HepG2 (cell line): ENCODE measurements around the gene OGFOD3. TPM values are rescaled to one million over a fixed set of nuclear protein-coding genes. Genes with fewer than 3 reads are reported as not detected.

Experiments
- ARID4A ChIP-seq: sonication (generic); formaldehyde crosslinking; IDR thresholded peaks from 2 replicates; pipeline ENCODE4 v1.5.0; 2020; ENCODE audit warnings: mild to moderate bottlenecking, missing genetic modification reagents, borderline replicate concordance
- ATF7 ChIP-seq, 2 experiments: fragments of 450-650 bp in 1 of 2; sonication (generic) in 1 of 2; formaldehyde crosslinking in 1 of 2; IDR thresholded peaks; 2 replicates each; pipeline versions ENCODE4 v1.4.0 to v1.6.1; 2016 to 2020; ENCODE audit warnings: antibody characterized with exemption in 1 of 2, mild to moderate bottlenecking in 1 of 2, missing genetic modification reagents in 1 of 2
- FOXO1 ChIP-seq: sonication (generic); formaldehyde crosslinking; IDR thresholded peaks from 2 replicates; pipeline ENCODE4 v1.4.0; 2020; ENCODE audit warnings: missing genetic modification reagents
- GABPB1 ChIP-seq: IDR thresholded peaks from 2 replicates; pipeline ENCODE4 v1.6.1; 2016; ENCODE audit warnings: mild to moderate bottlenecking, missing genetic modification reagents, moderate library complexity, missing compliant biosample characterization
- IRF9 ChIP-seq: sonication (generic); formaldehyde crosslinking; IDR thresholded peaks from 2 replicates; pipeline ENCODE4 v1.8.0; 2022; ENCODE audit warnings: missing genetic modification reagents, mild to moderate bottlenecking, borderline replicate concordance
- KAT7 ChIP-seq: IDR thresholded peaks from 2 replicates; pipeline ENCODE4 v1.6.1; 2018; ENCODE audit warnings: borderline replicate concordance, missing compliant biosample characterization
- POLR2A ChIP-seq, 2 experiments: IDR thresholded peaks; 2 replicates each; pipeline ENCODE4 v1.6.1; 2011; ENCODE audit warnings: low read depth in 2 of 2, low read length in 2 of 2, mild to moderate bottlenecking in 1 of 2, moderate library complexity in 1 of 2; ENCODE audit not compliant: insufficient read depth in 1 of 2
- RAD21 ChIP-seq: fragments of 450-650 bp; formaldehyde crosslinking; IDR thresholded peaks from 2 replicates; pipeline ENCODE4 v1.5.0; 2020; ENCODE audit warnings: mild to moderate bottlenecking
- RARA ChIP-seq: IDR thresholded peaks from 2 replicates; pipeline ENCODE4 v1.6.1; 2016; ENCODE audit warnings: missing genetic modification reagents, missing compliant biosample characterization
- RXRB ChIP-seq: IDR thresholded peaks from 2 replicates; pipeline ENCODE4 v1.6.1; 2016; ENCODE audit warnings: borderline replicate concordance, missing genetic modification reagents, missing compliant biosample characterization
- SP5 ChIP-seq: IDR thresholded peaks from 2 replicates; pipeline ENCODE4 v1.6.1; 2016; ENCODE audit warnings: low read depth, borderline replicate concordance
- SPEN ChIP-seq: sonication (generic); formaldehyde crosslinking; IDR thresholded peaks from 2 replicates; pipeline ENCODE4 v1.5.1; 2020; ENCODE audit warnings: low read depth, mild to moderate bottlenecking, missing genetic modification reagents
- STAT6 ChIP-seq: sonication (generic); formaldehyde crosslinking; IDR thresholded peaks from 2 replicates; pipeline ENCODE4 v1.4.0; 2020; ENCODE audit warnings: missing genetic modification reagents, mild to moderate bottlenecking, borderline replicate concordance
- ZMAT3 ChIP-seq: sonication (generic); formaldehyde crosslinking; conservative IDR thresholded peaks from 2 replicates; pipeline ENCODE4 v1.7.0; 2021; ENCODE audit warnings: missing genetic modification reagents
- ZNF124 ChIP-seq: sonication (generic); formaldehyde crosslinking; IDR thresholded peaks from 2 replicates; pipeline ENCODE4 v1.4.0; 2020; ENCODE audit warnings: missing genetic modification reagents
- ZNF180 ChIP-seq: sonication (generic); formaldehyde crosslinking; IDR thresholded peaks from 2 replicates; pipeline ENCODE4 v1.4.0; 2020; ENCODE audit warnings: low read depth, missing genetic modification reagents, borderline replicate concordance
- ZNF564 ChIP-seq: sonication (generic); formaldehyde crosslinking; IDR thresholded peaks from 2 replicates; pipeline ENCODE4 v1.8.1; 2023; ENCODE audit warnings: mild to moderate bottlenecking, missing genetic modification reagents
- ZNF598 ChIP-seq: sonication (generic); formaldehyde crosslinking; IDR thresholded peaks from 2 replicates; pipeline ENCODE4 v1.5.1; 2020; ENCODE audit warnings: mild to moderate bottlenecking, missing genetic modification reagents, borderline replicate concordance
- ZNF703 ChIP-seq: sonication (generic); formaldehyde crosslinking; IDR thresholded peaks from 2 replicates; pipeline ENCODE4 v1.5.1; 2020; ENCODE audit warnings: missing genetic modification reagents, mild to moderate bottlenecking, moderate library complexity, borderline replicate concordance
- ZNF749 ChIP-seq: sonication (generic); formaldehyde crosslinking; IDR thresholded peaks from 2 replicates; pipeline ENCODE4 v1.8.0; 2022; ENCODE audit warnings: mild to moderate bottlenecking, missing genetic modification reagents, moderate library complexity, borderline replicate concordance
- ZNF777 ChIP-seq: sonication (generic); formaldehyde crosslinking; IDR thresholded peaks from 2 replicates; pipeline ENCODE4 v1.4.0; 2020; ENCODE audit warnings: missing genetic modification reagents
- ZNF782 ChIP-seq: sonication (generic); formaldehyde crosslinking; IDR thresholded peaks from 2 replicates; pipeline ENCODE4 v1.4.0; 2020; ENCODE audit warnings: missing genetic modification reagents, mild to moderate bottlenecking, borderline replicate concordance
- polyA plus RNA-seq, 8 experiments: library from polyadenylated mRNA; depleted of rRNA in 3 of 8; stranded (reverse) in 7 of 8; unstranded in 1 of 8; fragments of >200 nt; fragmentation: Illumina TruSeq in 4 of 8; extraction: Trizol in 4 of 8; gene quantifications; 2 replicates each; pipeline versions ENCODE4 v1.2.1 to v1.2.3, GENCODE V29; 2011 to 2016; ENCODE audit warnings: low read depth in 4 of 8, missing spikeins in 1 of 8, mixed read lengths in 1 of 8; ENCODE audit not compliant: insufficient read depth in 1 of 8
- total RNA-seq, 5 experiments: library from RNA; depleted of rRNA; stranded (reverse); fragments of >200 nt; fragmentation: Illumina TruSeq; extraction: Trizol; gene quantifications; 2 replicates each; pipeline ENCODE4 v1.2.3, GENCODE V29; 2016; ENCODE audit warnings: low read depth in 1 of 5

The OGFOD3 gene
- total and polyA plus RNA-seq, 2 of the 13 experiments (the other 11 are each of a cell fraction or from before 2014, with no cell fraction given): 40.0 to 42.1 TPM

GRCh38 chr17:82450357-82451106, 32.1 kb upstream of the OGFOD3 start, which contains the start of gene CYBC1 (continued):
- TF ChIP-seq IRF9 (CRISPR knock-in tag): peak; percentile 98; the same call in 1 of the 2 replicates
- TF ChIP-seq GABPB1 (CRISPR knock-in tag): peak; percentile 93
- TF ChIP-seq RAD21 (CRISPR knock-in tag): peak; percentile 55; the same call in 1 of the 2 replicates
- TF ChIP-seq ZNF564 (CRISPR knock-in tag): peak; percentile 92
- TF ChIP-seq RXRB (CRISPR knock-in tag): peak; percentile 40
- TF ChIP-seq FOXO1 (CRISPR knock-in tag): 0 out of 2 replicates have a peak, but pooled peaks have one; percentile 39
- TF ChIP-seq POLR2A (IDR thresholded peaks at IDR 0.05; ENCODE audit: insufficient read depth in 1 of 2, low read depth in 2 of 2, low read length in 2 of 2): peak; percentile 78 to 93
- no peak for TF ChIP-seq ZNF703 (CRISPR knock-in tag)
- TF ChIP-seq SP5 (CRISPR knock-in tag): peak; percentile 89
- TF ChIP-seq RARA (CRISPR knock-in tag): no peak
- TF ChIP-seq ZNF749 (CRISPR knock-in tag): no peak
- no peak for TF ChIP-seq ATF7 (IDR thresholded peaks at IDR 0.05)
- TF ChIP-seq ATF7 (CRISPR knock-in tag; IDR thresholded peaks at IDR 0.05): no peak
- no peak; the same call in 1 of the 2 replicates for TF ChIP-seq ZNF124 (CRISPR knock-in tag)
- TF ChIP-seq ZNF782 (CRISPR knock-in tag): peak; percentile 82; the same call in 1 of the 2 replicates
- 0 out of 2 replicates have a peak, but pooled peaks have one; percentile 51 for TF ChIP-seq ZNF777 (CRISPR knock-in tag)
- no peak; the same call in 1 of the 2 replicates for TF ChIP-seq ZMAT3 (CRISPR knock-in tag)
- peak; percentile 88 for TF ChIP-seq SPEN
- no peak; the same call in 1 of the 2 replicates for TF ChIP-seq STAT6
- TF ChIP-seq ARID4A (CRISPR knock-in tag): peak; percentile 99
- TF ChIP-seq ZNF180 (CRISPR knock-in tag): 0 out of 2 replicates have a peak, but pooled peaks have one; percentile 32
- peak; percentile 71 for TF ChIP-seq ZNF598 (CRISPR knock-in tag)
- peak; percentile 81; the same call in 1 of the 2 replicates for TF ChIP-seq KAT7 (CRISPR knock-in tag)
